ENCODE measurements around the gene FANCM. TPM values are rescaled to one million over a fixed set of nuclear protein-coding genes. Genes with fewer than 3 reads are reported as not detected.
"Not testable (repeated sequence)": the region's sequence is repeated elsewhere in the genome, so short reads cannot be mapped to it uniquely, and the experiment has no call there.

FANCM gene
- total RNA-seq, 1 donor from 2014 or later: 4.2 TPM

DNA sequence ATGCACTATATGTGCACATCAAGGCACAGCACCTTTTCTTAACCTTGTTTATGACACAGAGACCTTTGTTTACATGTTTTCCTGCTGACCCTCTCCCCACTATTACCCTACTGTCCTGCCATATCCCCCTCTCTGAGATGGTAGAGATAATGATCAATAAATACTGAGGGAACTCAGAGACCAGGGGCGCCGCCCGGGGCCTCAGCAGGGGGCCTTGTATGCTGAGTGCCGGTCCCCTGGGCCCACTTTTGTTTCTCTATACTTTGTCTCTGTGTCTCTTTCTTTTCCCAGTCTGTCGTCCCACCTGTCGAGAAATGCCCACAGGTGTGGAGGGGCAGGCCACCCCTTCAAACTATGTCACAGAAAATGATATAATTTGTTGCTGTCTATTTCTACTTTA, 78.6 kb downstream of the FANCM start:
- FAIRE-seq; H3K4me1 Mint-ChIP-seq (ENCODE audit: low read depth, unreplicated experiment): not testable (repeated sequence)

DNA sequence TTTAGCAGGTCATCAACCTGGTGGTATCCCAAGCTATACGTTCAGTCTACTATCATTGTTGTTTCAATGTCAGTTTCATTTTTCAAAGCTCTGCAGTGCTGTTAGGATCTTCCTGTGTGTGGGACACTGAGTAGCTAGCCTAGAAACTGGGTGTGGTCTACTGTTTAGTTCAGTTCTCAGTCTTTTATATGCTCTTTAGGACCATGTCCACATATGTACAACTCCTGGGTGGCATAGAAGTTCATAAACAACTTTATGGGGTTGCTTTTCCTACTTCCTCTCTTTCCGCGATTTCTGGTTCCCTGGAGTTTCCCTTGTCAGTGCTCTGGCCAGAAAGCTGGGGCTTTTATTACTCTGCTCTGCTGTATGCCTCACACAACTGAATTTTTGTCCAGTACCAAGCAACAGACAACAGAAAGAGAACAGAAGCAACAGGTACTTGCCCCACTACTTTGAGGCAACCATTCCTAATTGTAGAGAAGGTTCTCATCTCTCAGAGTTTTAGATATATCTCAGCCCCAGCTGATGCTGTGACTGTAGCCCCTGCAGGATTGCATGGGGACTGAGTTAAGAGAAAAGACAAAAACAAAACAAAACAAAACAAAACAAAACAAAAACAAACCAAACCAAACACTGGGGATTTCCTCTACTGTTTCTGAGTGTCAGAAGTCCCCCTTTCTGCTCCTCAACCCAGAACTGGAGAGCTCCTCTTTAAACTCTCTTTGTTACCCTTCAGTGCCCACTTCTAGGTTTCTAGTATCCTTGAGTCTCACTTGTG, 86.9 kb downstream of the FANCM start:
- no peak overlapping the region for H3K4me3 Mint-ChIP-seq (ENCODE audit: unreplicated experiment)
- no peak overlapping the region for H2AFZ ChIP-seq (ENCODE audit: low read depth, low read length)
- peaks cover 5% of the 10 kb centered on the region for H3K36me3 Mint-ChIP-seq (ENCODE audit: low read depth, unreplicated experiment)
- TF ChIP-seq EZH2 (IDR thresholded peaks at IDR 0.05; ENCODE audit: insufficient read depth, low read length): no peak
- TF ChIP-seq, protein P1, sequence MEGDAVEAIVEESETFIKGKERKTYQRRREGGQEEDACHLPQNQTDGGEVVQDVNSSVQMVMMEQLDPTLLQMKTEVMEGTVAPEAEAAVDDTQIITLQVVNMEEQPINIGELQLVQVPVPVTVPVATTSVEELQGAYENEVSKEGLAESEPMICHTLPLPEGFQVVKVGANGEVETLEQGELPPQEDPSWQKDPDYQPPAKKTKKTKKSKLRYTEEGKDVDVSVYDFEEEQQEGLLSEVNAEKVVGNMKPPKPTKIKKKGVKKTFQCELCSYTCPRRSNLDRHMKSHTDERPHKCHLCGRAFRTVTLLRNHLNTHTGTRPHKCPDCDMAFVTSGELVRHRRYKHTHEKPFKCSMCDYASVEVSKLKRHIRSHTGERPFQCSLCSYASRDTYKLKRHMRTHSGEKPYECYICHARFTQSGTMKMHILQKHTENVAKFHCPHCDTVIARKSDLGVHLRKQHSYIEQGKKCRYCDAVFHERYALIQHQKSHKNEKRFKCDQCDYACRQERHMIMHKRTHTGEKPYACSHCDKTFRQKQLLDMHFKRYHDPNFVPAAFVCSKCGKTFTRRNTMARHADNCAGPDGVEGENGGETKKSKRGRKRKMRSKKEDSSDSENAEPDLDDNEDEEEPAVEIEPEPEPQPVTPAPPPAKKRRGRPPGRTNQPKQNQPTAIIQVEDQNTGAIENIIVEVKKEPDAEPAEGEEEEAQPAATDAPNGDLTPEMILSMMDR (IDR thresholded peaks at IDR 0.05; ENCODE audit: insufficient read depth, low read depth, low read length): no peak
- no peaks in the 10 kb centered on the region for H3K27me3 ChIP-seq (ENCODE audit: insufficient read depth, low read length)
- no peaks in the 10 kb centered on the region for H3K79me2 ChIP-seq (ENCODE audit: insufficient read depth, low read length)
- H3K27ac Mint-ChIP-seq (ENCODE audit: unreplicated experiment): no peak overlapping the region
- no peaks in the 10 kb centered on the region for H3K9me3 Mint-ChIP-seq (ENCODE audit: unreplicated experiment)
- no peak overlapping the region for H3K4me2 ChIP-seq (ENCODE audit: low read length)
- H3K27me3 Mint-ChIP-seq (ENCODE audit: low read depth, unreplicated experiment): no peaks in the 10 kb centered on the region
- H3K4me1 Mint-ChIP-seq (ENCODE audit: low read depth, unreplicated experiment): no peaks in the 10 kb centered on the region
- no peak overlapping the region for H3K9ac ChIP-seq (ENCODE audit: low read length)
- no peaks in the 10 kb centered on the region for H3K9me3 ChIP-seq (ENCODE audit: insufficient read depth, low read depth, low read length)
- no peak overlapping the region for H3K4me3 ChIP-seq (ENCODE audit: insufficient read depth, low read depth, low read length)
- no peaks in the 10 kb centered on the region for H3K4me1 ChIP-seq (ENCODE audit: insufficient read depth, low read length)
- H4K20me1 ChIP-seq (ENCODE audit: insufficient read depth, low read length): no peaks in the 10 kb centered on the region
- no peak overlapping the region for H3K27ac ChIP-seq (ENCODE audit: low read depth, low read length)
- H3K36me3 ChIP-seq (ENCODE audit: insufficient read depth, low read length): peaks cover 8% of the 10 kb centered on the region
- FAIRE-seq: no peak
- no peak for DNase-seq (ENCODE audit: low read depth)

More for the DNA sequence above, 78.6 kb downstream of the FANCM start:
- H3K4me3 Mint-ChIP-seq (ENCODE audit: unreplicated experiment); H3K36me3 Mint-ChIP-seq (ENCODE audit: low read depth, unreplicated experiment); H4K20me1 ChIP-seq (ENCODE audit: insufficient read depth, low read length); H3K4me3 ChIP-seq (ENCODE audit: insufficient read depth, low read depth, low read length); H3K79me2 ChIP-seq (ENCODE audit: insufficient read depth, low read length); H3K9ac ChIP-seq (ENCODE audit: low read length); H3K9me3 ChIP-seq (ENCODE audit: insufficient read depth, low read depth, low read length); H3K4me1 ChIP-seq (ENCODE audit: insufficient read depth, low read length); DNase-seq (ENCODE audit: low read depth); H3K27me3 ChIP-seq (ENCODE audit: insufficient read depth, low read length); H3K27me3 Mint-ChIP-seq (ENCODE audit: low read depth, unreplicated experiment); H3K27ac ChIP-seq (ENCODE audit: low read depth, low read length); H2AFZ ChIP-seq (ENCODE audit: low read depth, low read length); H3K4me2 ChIP-seq (ENCODE audit: low read length); H3K27ac Mint-ChIP-seq (ENCODE audit: unreplicated experiment); H3K9me3 Mint-ChIP-seq (ENCODE audit: unreplicated experiment): not testable (repeated sequence)
- H3K36me3 ChIP-seq (ENCODE audit: insufficient read depth, low read length): peaks cover 23% of the 10 kb centered on the region

DNA sequence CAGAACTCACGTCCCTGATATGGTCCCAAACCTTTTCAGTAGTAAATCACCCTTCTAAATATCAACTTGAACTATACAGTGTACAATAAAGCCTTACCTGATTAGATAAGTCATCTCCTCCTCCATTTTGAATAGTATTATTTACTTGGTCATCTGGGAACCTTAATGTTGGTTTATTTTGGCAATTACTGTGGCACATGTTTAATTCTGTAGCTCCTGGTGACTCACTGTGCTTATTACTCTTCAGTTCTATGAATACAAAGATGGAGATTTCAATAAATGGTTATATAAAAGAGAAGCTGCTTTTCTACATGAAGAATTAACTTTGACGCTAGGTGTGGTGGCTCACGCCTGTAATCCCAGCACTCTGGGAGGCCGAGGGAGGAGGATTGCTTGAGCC, 91.8 kb downstream of the FANCM start:
- no peak for DNase-seq (ENCODE audit: low read depth)
- no peak overlapping the region for H2AFZ ChIP-seq (ENCODE audit: low read depth, low read length)
- no peak overlapping the region for H3K27ac ChIP-seq (ENCODE audit: low read depth, low read length)
- H3K27me3 Mint-ChIP-seq (ENCODE audit: low read depth, unreplicated experiment): no peaks in the 10 kb centered on the region
- no peaks in the 10 kb centered on the region for H3K79me2 ChIP-seq (ENCODE audit: insufficient read depth, low read length)
- no peaks in the 10 kb centered on the region for H3K4me1 Mint-ChIP-seq (ENCODE audit: low read depth, unreplicated experiment)
- no peak for FAIRE-seq
- no peak overlapping the region for H3K4me2 ChIP-seq (ENCODE audit: low read length)
- H3K27ac Mint-ChIP-seq (ENCODE audit: unreplicated experiment): no peak overlapping the region
- no peak for TF ChIP-seq EZH2 (IDR thresholded peaks at IDR 0.05; ENCODE audit: insufficient read depth, low read length)
- TF ChIP-seq, protein P1 (IDR thresholded peaks at IDR 0.05; ENCODE audit: insufficient read depth, low read depth, low read length): no peak
- H3K4me3 Mint-ChIP-seq (ENCODE audit: unreplicated experiment): no peak overlapping the region
- no peaks in the 10 kb centered on the region for H4K20me1 ChIP-seq (ENCODE audit: insufficient read depth, low read length)
- no peaks in the 10 kb centered on the region for H3K9me3 ChIP-seq (ENCODE audit: insufficient read depth, low read depth, low read length)
- H3K4me3 ChIP-seq (ENCODE audit: insufficient read depth, low read depth, low read length): no peak overlapping the region
- peaks cover 3% of the 10 kb centered on the region for H3K36me3 Mint-ChIP-seq (ENCODE audit: low read depth, unreplicated experiment)
- no peaks in the 10 kb centered on the region for H3K27me3 ChIP-seq (ENCODE audit: insufficient read depth, low read length)
- H3K36me3 ChIP-seq (ENCODE audit: insufficient read depth, low read length): peaks cover 7% of the 10 kb centered on the region
- H3K9me3 Mint-ChIP-seq (ENCODE audit: unreplicated experiment): no peaks in the 10 kb centered on the region
- no peak overlapping the region for H3K9ac ChIP-seq (ENCODE audit: low read length)
- no peaks in the 10 kb centered on the region for H3K4me1 ChIP-seq (ENCODE audit: insufficient read depth, low read length)
